HG03159 (cell line): ENCODE data around the gene BUB1.
"Not testable (repeated sequence)": the region's sequence is repeated elsewhere in the genome, so short reads cannot be mapped to it uniquely, and the experiment has no call there.

ENCODE experiments used
- ATAC-seq: cut with Tn5 transposase; IDR thresholded peaks from one replicate; pipeline ENCODE4 v1.9.1; 2021; ENCODE audit warnings: mild to moderate bottlenecking, moderate library complexity; ENCODE audit not compliant: unreplicated experiment

BUB1 gene

GRCh38 chr2:110677530-110678456 lies at the start of gene BUB1:
Gene BUB1 (minus strand): TSS chr2:110678063. CDS start chr2:110677995, 68 bp downstream.
- ATAC-seq: peak; percentile 72

- no peak for ATAC-seq
These were observed 48.4 kb upstream of the BUB1 start for GRCh38 chr2:110726285-110726684.

GRCh38 chr2:110725859-110726258 lies 48.0 kb upstream of the BUB1 start:
- no peak for ATAC-seq

- no peak for ATAC-seq
These were observed 47.5 kb upstream of the BUB1 start for GRCh38 chr2:110725370-110725769.

- ATAC-seq: no peak
These were observed 47.0 kb upstream of the BUB1 start for GRCh38 chr2:110724820-110725219.

- no peak for ATAC-seq
These were observed 42.7 kb upstream of the BUB1 start for GRCh38 chr2:110720547-110720946.

GRCh38 chr2:110718990-110719389 lies 41.1 kb upstream of the BUB1 start:
- no peak for ATAC-seq

GRCh38 chr2:110718382-110718781 lies 40.5 kb upstream of the BUB1 start:
- ATAC-seq: no peak

- no peak for ATAC-seq
These were observed 39.9 kb upstream of the BUB1 start for GRCh38 chr2:110717734-110718133.

GRCh38 chr2:110716959-110717645 lies 39.2 kb upstream of the BUB1 start:
- no peak for ATAC-seq

GRCh38 chr2:110714452-110715224 lies 36.8 kb upstream of the BUB1 start:
- ATAC-seq: no peak

GRCh38 chr2:110713513-110714362 lies 35.9 kb upstream of the BUB1 start:
- ATAC-seq: no peak

- ATAC-seq: no peak
These were observed 34.9 kb upstream of the BUB1 start for GRCh38 chr2:110712737-110713136.

- ATAC-seq: no peak
These were observed 30.6 kb upstream of the BUB1 start for GRCh38 chr2:110708455-110708854.

GRCh38 chr2:110707386-110707965 lies 29.6 kb upstream of the BUB1 start:
- no peak for ATAC-seq

- no peak for ATAC-seq
These were observed 24.9 kb upstream of the BUB1 start for GRCh38 chr2:110702514-110703380.

GRCh38 chr2:110698253-110698652 lies 20.4 kb upstream of the BUB1 start:
- ATAC-seq: not testable (repeated sequence)

GRCh38 chr2:110695146-110695898 lies 17.5 kb upstream of the BUB1 start:
- ATAC-seq: not testable (repeated sequence)
